Parathyroid adenoma (tissue), 2 donors: Measurements from ENCODE around the gene VAMP3.

ENCODE experiments used
- H2AFZ ChIP-seq: fragments of 300-600 bp; sonication (generic); one replicate; pipeline ENCODE4 v1.7.0; 2017; ENCODE audit warnings: antibody characterized with exemption, mild to moderate bottlenecking
- H3K27ac ChIP-seq: fragments of 300-600 bp; sonication (generic); one replicate; pipeline ENCODE4 v1.7.0; 2017
- H3K27me3 ChIP-seq: fragments of 300-600 bp; sonication (generic); one replicate; pipeline ENCODE4 v1.7.0; 2017; ENCODE audit warnings: low read length; ENCODE audit not compliant: control insufficient read depth, insufficient read depth
- H3K36me3 ChIP-seq: fragments of 300-600 bp; sonication (generic); one replicate; pipeline ENCODE4 v1.7.0; 2017; ENCODE audit warnings: low read length; ENCODE audit not compliant: control insufficient read depth, insufficient read depth
- H3K4me1 ChIP-seq: fragments of 300-600 bp; sonication (generic); one replicate; pipeline ENCODE4 v1.7.0; 2017; ENCODE audit warnings: control low read depth
- H3K4me2 ChIP-seq: fragments of 300-600 bp; sonication (generic); one replicate; pipeline ENCODE4 v1.7.0; 2017; ENCODE audit warnings: low read length
- H3K4me3 ChIP-seq: fragments of 300-600 bp; sonication (generic); one replicate; pipeline ENCODE4 v1.7.0; 2017; ENCODE audit warnings: low read depth, low read length
- H3K79me2 ChIP-seq: fragments of 300-600 bp; sonication (generic); one replicate; pipeline ENCODE4 v1.7.0; 2017; ENCODE audit warnings: control low read depth
- H3K9ac ChIP-seq: fragments of 300-600 bp; sonication (generic); one replicate; pipeline ENCODE4 v1.7.0; 2017; ENCODE audit warnings: mild to moderate bottlenecking
- H3K9me3 ChIP-seq: fragments of 300-600 bp; sonication (generic); one replicate; pipeline ENCODE4 v1.7.0; 2017; ENCODE audit warnings: low read length; ENCODE audit not compliant: control insufficient read depth
- CTCF ChIP-seq: fragments of 300-600 bp; sonication (generic); IDR thresholded peaks from one replicate; pipeline ENCODE4 v1.7.0; 2017; ENCODE audit warnings: antibody characterized with exemption, mild to moderate bottlenecking
- donor health status: primary hyperparathyroidism.

Gene VAMP3

DNA sequence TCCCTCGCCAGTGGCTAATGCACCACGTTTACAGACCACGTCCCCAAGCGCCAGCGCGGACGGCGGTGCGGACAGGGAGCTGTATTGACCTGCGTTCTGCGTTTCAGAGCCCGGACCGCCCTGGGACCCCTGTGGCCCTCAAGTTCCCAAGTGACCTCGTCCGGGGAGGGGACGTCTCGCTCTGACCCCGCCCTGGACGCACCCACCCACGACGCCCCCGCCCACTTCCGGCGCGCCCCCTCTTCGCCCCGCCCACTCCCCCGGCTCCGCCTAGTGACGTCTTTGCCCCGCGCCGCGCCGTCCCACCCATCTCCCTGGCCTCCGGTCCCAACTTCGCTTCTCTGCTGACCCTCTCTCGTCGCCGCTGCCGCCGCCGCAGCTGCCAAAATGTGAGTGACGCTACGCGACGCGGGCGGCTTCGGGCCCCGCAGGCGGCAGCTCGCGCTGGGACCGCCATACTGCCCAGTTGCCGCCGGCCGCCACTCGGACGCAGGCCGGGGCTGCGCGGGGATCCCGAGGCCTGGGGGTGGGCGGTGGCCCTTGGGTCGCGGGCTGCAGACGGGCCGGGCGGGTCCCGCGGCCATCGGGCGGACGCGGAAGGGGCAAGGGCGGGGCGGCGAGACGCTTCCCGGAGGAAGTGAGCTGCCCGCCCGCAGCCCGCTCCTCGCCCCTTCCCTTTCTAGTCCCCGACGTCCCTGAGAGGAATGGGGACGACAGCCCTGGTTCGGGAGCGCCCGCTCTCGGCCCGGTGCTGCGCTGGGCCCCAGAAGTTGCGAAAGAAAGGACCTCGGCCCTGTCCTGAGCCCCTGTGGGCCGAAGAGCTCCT, at the start of gene VAMP3:
TSS of gene VAMP3 (plus strand) at position 300 of the 826 bp plus-strand sequence. CDS start at position 388, 88 bp downstream.
- H3K27ac ChIP-seq: peak within 1 kb of the TSS; percentile 72
- H3K4me3 ChIP-seq: peak within 1 kb of the TSS; percentile 85
- no peaks in the 10 kb centered on the region for H3K27me3 ChIP-seq
- no peaks in the 10 kb centered on the region for H3K36me3 ChIP-seq
- H3K9ac ChIP-seq: peak within 1 kb of the TSS; percentile 28
- peak within 1 kb of the TSS; percentile 98 for H2AFZ ChIP-seq
- peaks cover 2% of the 10 kb centered on the region for H3K4me1 ChIP-seq
- no peaks in the 10 kb centered on the region for H3K9me3 ChIP-seq
- no peak for TF ChIP-seq CTCF
- peak within 1 kb of the TSS; percentile 98 for H3K4me2 ChIP-seq
- peaks cover 6% of the 10 kb centered on the region for H3K79me2 ChIP-seq

DNA sequence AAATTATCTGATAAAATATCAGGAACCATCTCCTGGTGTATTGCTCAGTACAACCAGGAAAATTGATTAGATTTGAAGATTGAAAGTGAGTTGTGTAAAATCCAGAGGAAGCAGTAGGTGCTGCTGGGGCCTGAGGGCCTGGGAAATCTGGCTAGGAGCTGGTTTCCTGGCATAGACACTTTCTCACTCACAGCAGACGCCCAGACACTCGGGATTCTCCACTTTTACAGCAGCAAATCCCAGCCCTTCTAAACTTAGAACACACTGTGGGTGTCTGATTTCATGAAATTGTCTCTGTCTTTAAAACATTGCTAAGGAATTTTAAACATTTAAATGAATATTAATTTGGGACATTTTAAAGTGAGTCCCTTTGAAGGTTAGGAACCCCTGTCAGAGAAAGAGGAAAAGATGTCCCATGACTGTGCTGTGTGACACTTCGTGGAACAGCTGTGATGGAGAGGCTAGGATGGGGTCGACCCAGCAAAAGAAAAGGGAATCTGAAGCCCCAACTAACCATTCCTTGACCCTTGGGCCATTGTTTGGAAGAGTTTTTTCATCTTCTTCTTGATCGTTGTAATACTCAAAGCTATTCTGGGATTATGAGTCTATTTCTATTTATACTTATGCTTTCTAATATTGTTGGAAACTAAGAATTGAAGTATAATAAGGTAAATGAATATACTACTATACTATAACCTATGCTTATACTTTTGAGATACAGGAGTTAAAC, 49.0 kb upstream of the VAMP3 start:
- TF ChIP-seq CTCF: no peak
- H3K27ac ChIP-seq: no peak overlapping the region
- no peak overlapping the region for H3K4me2 ChIP-seq
- no peak overlapping the region for H2AFZ ChIP-seq
- H3K4me3 ChIP-seq: no peak overlapping the region
- H3K36me3 ChIP-seq: no peaks in the 10 kb centered on the region
- H3K9me3 ChIP-seq: no peaks in the 10 kb centered on the region
- H3K79me2 ChIP-seq: no peaks in the 10 kb centered on the region
- H3K9ac ChIP-seq: no peak overlapping the region
- H3K4me1 ChIP-seq: no peaks in the 10 kb centered on the region
- no peaks in the 10 kb centered on the region for H3K27me3 ChIP-seq

DNA sequence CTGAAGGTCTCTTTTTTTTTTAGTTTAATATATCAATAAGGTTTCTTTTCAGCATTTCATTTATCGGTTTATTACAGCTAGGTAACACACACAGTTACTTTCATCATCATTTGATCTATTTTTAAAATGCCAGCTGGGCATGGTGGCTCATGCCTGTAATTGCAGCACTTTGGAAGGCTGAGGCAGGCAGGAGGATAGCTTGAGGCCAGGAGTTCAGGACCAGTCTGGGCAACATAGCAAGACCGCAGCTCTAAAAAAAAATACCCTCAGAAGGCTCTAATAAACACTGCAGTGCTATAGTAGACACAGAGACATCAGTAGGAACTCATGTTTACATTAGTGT, 48.5 kb upstream of the VAMP3 start:
- no peak overlapping the region for H3K9ac ChIP-seq
- no peak overlapping the region for H3K27ac ChIP-seq
- H3K27me3 ChIP-seq: no peaks in the 10 kb centered on the region
- no peaks in the 10 kb centered on the region for H3K9me3 ChIP-seq
- no peak overlapping the region for H3K4me2 ChIP-seq
- H3K4me3 ChIP-seq: no peak overlapping the region
- H2AFZ ChIP-seq: no peak overlapping the region
- no peaks in the 10 kb centered on the region for H3K4me1 ChIP-seq
- H3K79me2 ChIP-seq: no peaks in the 10 kb centered on the region
- no peak for TF ChIP-seq CTCF
- no peaks in the 10 kb centered on the region for H3K36me3 ChIP-seq

DNA sequence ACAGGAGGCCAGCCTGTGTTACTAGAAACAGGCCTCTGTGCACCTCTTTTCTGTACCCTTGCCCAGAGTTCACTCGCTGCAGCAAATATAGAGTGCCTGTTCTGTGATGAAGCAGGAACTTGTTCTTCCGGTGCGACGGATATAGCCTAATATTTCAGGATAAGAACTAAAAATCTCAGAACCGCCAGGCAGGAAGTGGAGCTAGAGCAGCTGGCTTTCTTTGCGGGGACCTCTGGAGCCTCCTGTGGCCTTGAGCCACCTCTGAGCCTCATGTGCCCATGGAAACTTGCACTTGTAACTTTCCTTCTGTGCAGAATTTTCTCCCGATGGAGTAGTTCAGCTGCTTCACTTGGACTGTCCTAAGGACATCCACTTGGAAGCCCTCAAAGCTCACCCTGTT, 44.5 kb upstream of the VAMP3 start:
- no peak for TF ChIP-seq CTCF
- Histone ChIP-seq H3K9ac (no peak overlapping the region), H3K9me3 (no peaks in the 10 kb centered on the region), H3K27me3 (no peaks in the 10 kb centered on the region), H2AFZ (no peak overlapping the region), H3K4me3 (no peak overlapping the region), H3K79me2 (no peaks in the 10 kb centered on the region), H3K27ac (no peak overlapping the region), H3K4me1 (no peaks in the 10 kb centered on the region), H3K4me2 (no peak overlapping the region), H3K36me3 (no peaks in the 10 kb centered on the region)
